ENCODE results near the gene PTPRM. TPM values are rescaled to one million over a fixed set of nuclear protein-coding genes. Genes with fewer than 3 reads are reported as not detected.

The PTPRM gene
- total RNA-seq, 1 donor from 2014 or later: 131 TPM

- no peaks in the 10 kb centered on the region for H3K9me3 Mint-ChIP-seq (ENCODE audit: low read depth)
- no peaks in the 10 kb centered on the region for H3K27me3 Mint-ChIP-seq (ENCODE audit: low read depth)
- H3K36me3 Mint-ChIP-seq (ENCODE audit: low read depth): no peaks in the 10 kb centered on the region
- no peak overlapping the region for H3K4me3 Mint-ChIP-seq (ENCODE audit: unreplicated experiment)
- no peak overlapping the region for H3K27ac Mint-ChIP-seq (ENCODE audit: unreplicated experiment)
- no peak for TF ChIP-seq CTCF (IDR thresholded peaks at IDR 0.05)
- DNase-seq (ENCODE audit: low spot score): no peak
- H3K4me1 Mint-ChIP-seq (ENCODE audit: low read depth): peaks cover 39% of the 10 kb centered on the region
Observed at GRCh38 chr18:7641813-7642212, 74.7 kb downstream of the PTPRM start.

- H3K4me3 Mint-ChIP-seq (ENCODE audit: unreplicated experiment): no peak overlapping the region
- no peaks in the 10 kb centered on the region for H3K27me3 Mint-ChIP-seq (ENCODE audit: low read depth)
- DNase-seq (ENCODE audit: low spot score): no peak
- no peaks in the 10 kb centered on the region for H3K9me3 Mint-ChIP-seq (ENCODE audit: low read depth)
- H3K36me3 Mint-ChIP-seq (ENCODE audit: low read depth): no peaks in the 10 kb centered on the region
- no peak for TF ChIP-seq CTCF (IDR thresholded peaks at IDR 0.05)
- no peak overlapping the region for H3K27ac Mint-ChIP-seq (ENCODE audit: unreplicated experiment)
- H3K4me1 Mint-ChIP-seq (ENCODE audit: low read depth): peaks cover 40% of the 10 kb centered on the region
Observed at GRCh38 chr18:7642331-7642890, 75.3 kb downstream of the PTPRM start.

- no peak for TF ChIP-seq CTCF (IDR thresholded peaks at IDR 0.05)
- Mint-ChIP-seq H3K36me3 (ENCODE audit: low read depth) (peaks cover 2% of the 10 kb centered on the region), H3K27me3 (ENCODE audit: low read depth) (no peaks in the 10 kb centered on the region), H3K4me3 (ENCODE audit: unreplicated experiment) (no peak overlapping the region), H3K4me1 (ENCODE audit: low read depth) (peaks cover 27% of the 10 kb centered on the region), H3K27ac (ENCODE audit: unreplicated experiment) (peak overlapping the region; percentile 17), H3K9me3 (ENCODE audit: low read depth) (peaks cover 14% of the 10 kb centered on the region)
- DNase-seq (ENCODE audit: low spot score): no peak
Observed at GRCh38 chr18:7645756-7646155, 78.6 kb downstream of the PTPRM start.

GRCh38 chr18:7646174-7646886, 79.2 kb downstream of the PTPRM start:
- Mint-ChIP-seq H3K27me3 (ENCODE audit: low read depth) (no peaks in the 10 kb centered on the region), H3K4me1 (ENCODE audit: low read depth) (peaks cover 27% of the 10 kb centered on the region), H3K9me3 (ENCODE audit: low read depth) (peaks cover 14% of the 10 kb centered on the region), H3K27ac (ENCODE audit: unreplicated experiment) (no peak overlapping the region), H3K4me3 (ENCODE audit: unreplicated experiment) (no peak overlapping the region), H3K36me3 (ENCODE audit: low read depth) (peaks cover 5% of the 10 kb centered on the region)
- no peak for DNase-seq (ENCODE audit: low spot score)
- TF ChIP-seq CTCF (IDR thresholded peaks at IDR 0.05): no peak

- Mint-ChIP-seq H3K36me3 (ENCODE audit: low read depth) (peaks cover 5% of the 10 kb centered on the region), H3K4me3 (ENCODE audit: unreplicated experiment) (no peak overlapping the region), H3K9me3 (ENCODE audit: low read depth) (peaks cover 14% of the 10 kb centered on the region), H3K27me3 (ENCODE audit: low read depth) (no peaks in the 10 kb centered on the region), H3K4me1 (ENCODE audit: low read depth) (peaks cover 19% of the 10 kb centered on the region), H3K27ac (ENCODE audit: unreplicated experiment) (no peak overlapping the region)
- DNase-seq (ENCODE audit: low spot score): no peak
- TF ChIP-seq CTCF (IDR thresholded peaks at IDR 0.05): no peak
Observed at GRCh38 chr18:7647500-7647899, 80.4 kb downstream of the PTPRM start.
